Erythroblast (primary cell): ENCODE measurements around the gene PON2.

Experiments used
- GATA1 ChIP-seq: IDR thresholded peaks from 2 replicates; pipeline ENCODE4 v1.6.1; 2011; ENCODE audit warnings: low read depth, mild to moderate bottlenecking, control low read depth, low read length, moderate library complexity
- POLR2A ChIP-seq: IDR thresholded peaks from 2 replicates; pipeline ENCODE4 v1.6.1; 2011; ENCODE audit warnings: mild to moderate bottlenecking, low read length

DNA sequence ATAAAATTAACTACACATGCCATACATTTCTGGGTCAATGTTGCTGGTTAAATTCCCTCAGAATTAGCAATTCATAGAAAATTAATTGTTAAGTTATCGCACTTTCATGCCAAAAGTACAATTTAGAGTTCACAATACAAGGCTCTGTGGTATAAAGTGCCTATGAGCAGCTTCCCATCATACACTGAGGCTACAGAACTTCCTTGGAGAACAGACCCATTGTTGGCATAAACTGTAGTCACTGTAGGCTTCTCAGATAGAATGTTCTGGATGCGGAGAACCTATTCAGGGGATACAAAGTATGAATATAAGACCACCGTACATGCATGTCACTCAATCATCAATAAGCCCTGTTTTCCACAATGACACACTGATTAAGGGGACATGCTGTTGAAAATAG lies 29.6 kb downstream of the PON2 start:
- TF ChIP-seq POLR2A, result no peak
- TF ChIP-seq GATA1, result no peak
